HG02763 (cell line): ENCODE data around the gene RND1.

Experiments
- ATAC-seq: cut with Tn5 transposase; IDR thresholded peaks from one replicate; pipeline ENCODE4 v1.9.1; 2021; ENCODE audit warnings: mild to moderate bottlenecking, moderate library complexity; ENCODE audit not compliant: unreplicated experiment

The RND1 gene

GRCh38 chr12:48813465-48814261, 52.0 kb downstream of the RND1 start:
- no peak for ATAC-seq

DNA sequence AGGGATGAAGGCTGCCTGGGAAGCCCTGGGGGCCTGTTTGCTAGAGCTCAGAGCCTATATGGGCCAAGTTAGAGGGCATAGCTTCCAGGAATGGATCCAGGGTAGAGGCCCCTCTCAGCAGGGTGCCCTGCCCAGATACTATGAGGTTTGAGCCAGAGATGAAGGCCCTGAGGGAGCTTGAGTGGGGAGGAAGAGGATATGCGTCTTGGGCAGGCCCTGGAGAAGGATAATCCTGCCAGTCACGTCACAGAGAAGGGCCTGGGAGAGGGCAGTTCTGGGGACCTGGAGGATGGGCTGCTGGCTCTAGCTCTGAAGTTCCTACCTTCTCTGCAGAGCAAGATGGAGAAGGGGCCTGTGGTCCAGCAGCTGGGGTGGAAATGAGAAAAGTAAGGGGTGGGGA, 53.3 kb downstream of the RND1 start:
- no peak for ATAC-seq

DNA sequence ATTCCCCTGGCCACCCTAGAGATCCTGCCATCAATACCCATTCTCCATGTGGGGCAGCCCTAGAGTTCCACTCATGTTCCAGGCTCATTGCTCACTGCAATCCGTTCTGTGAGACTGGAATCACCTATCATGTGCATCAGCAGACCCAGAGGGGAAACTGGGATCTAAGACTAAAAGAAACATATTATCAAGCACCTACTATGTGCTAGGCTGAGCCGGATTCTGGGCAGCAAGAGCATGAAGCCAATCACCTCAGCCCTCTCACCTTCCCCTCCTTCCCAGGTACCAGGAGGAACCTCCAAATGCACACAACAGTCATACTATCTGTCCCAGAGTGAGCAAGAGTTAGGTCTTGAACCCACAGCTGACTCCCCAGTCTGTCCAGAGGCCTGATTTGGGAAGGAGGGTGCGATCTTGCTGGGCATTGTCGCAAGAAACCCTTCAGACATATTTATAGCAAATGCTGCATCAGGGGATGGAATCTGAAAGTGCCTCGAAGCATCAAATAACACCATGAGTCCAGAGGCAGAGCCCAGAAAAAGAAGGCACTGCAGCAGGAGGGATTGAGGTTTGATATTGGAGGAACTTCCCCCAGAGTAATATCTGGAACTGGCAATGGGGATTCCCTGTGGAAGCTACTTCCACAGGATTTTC, 54.1 kb downstream of the RND1 start:
- no peak for ATAC-seq

DNA sequence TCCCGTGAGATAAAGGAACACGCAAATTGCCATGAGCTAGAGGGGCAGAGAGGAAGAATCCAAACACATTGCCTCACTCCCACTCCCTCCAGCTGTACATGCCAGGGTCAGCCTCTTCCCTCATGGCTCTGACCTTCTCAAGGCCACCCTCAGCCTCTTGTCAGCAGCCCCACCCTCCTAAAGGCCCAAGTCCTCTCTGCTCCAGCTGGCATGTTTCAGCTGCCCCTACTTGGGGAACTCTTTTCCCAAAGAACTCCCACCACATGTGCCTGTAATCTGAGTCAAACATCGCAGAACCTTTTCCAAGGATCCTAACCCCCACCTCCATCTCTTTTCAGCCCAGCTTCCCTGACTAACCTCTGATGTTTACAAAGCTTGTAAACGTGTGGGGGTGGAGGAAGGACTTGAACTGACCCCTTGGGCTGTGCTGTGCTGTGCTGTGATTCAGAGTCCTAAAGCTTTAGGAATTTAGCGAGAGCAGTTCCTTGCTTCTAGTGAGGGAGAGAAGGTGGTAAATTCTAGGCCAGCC, 54.7 kb downstream of the RND1 start:
- ATAC-seq = no peak

GRCh38 chr12:48807981-48808380, 57.7 kb downstream of the RND1 start:
- no peak for ATAC-seq
